NCI-H345 (cell line): ENCODE results near the gene MAN1C1.
"Not testable (repeated sequence)": the region's sequence is repeated elsewhere in the genome, so short reads cannot be mapped to it uniquely, and the experiment has no call there.

Experiments used
- DNase-seq: peaks from one replicate; lab custom pipeline; 2025; lab: John Stamatoyannopoulos, UW

MAN1C1 gene

GRCh38 chr1:25716320-25716719 lies 99.7 kb downstream of the MAN1C1 start:
- no peak for DNase-seq

DNA sequence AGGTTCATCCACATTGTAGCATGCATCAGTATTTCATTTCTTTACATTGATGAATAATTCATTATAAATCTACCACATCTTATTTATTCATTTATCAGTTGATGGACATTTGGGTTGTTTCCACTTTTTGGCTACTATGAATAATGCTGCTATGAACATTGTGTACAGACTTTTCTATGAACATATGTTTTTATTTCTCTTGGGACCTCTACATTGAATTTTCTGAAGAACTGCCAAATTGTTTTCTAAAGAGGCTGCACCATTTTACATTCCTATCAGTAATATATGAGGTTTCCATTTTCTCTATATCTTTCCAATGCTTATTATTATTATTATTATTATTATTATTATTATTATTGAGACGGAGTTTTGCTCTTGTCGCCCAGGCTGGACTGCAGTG lies 102.1 kb downstream of the MAN1C1 start:
- DNase-seq: no peak

DNA sequence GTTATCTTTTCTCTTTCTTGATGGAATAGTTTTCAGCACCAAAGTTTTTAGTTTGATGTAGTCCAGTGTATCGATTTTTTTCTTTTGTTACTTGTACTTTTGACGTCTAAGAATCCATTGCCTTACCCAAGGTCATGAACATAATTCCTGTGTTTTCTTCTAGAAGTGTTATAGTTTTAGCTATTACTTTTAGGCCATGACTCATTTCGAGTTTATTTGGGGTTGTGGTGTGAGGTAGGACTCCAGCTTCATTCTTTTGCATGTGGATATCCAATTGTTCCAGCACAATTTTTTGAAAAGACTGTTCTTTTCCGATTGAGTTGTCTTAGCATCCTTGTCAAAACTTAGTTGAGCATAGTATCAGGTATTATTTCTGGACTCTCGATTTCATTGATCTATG lies 104.0 kb downstream of the MAN1C1 start:
- DNase-seq: no peak

GRCh38 chr1:25723250-25723880 lies 106.8 kb downstream of the MAN1C1 start:
- DNase-seq: no peak

DNA sequence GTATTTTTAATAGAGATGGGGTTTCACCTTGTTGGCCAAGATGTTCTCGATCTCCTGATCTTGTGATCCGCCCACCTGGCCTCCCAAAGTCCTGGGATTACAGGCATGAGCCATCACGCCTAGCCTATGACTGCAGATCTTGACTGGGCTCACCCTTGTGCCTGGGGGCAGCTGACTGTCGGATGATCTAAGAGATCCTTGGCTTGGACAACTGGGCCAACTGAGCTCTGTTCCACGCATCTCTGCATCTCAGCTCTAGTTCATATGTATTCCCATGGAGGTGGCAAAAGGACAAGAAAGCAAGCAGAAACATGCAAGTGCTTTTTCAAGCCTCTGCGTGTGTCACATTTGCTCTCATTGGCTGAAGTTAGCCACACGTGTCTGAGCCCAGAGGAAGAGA lies 107.6 kb downstream of the MAN1C1 start:
- DNase-seq: no peak

DNA sequence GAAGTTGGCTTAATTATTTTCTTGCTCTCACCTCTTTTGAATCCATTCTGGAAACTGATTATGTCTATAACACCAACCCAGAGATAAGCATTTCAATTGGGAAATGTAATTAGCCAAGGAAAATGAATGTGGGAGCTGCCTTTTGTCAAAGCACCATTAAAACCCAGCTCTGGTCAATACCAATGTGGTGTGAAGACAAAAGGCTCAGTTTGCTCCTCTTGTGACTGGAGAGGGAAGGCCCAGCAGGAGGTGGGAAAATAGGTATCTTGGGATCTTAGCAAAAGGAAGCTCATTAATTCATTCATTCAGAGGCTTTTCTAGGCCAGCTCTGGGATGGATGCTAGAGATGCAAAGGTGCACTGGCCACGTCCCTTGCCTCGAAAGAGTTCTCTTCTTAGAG lies 108.4 kb downstream of the MAN1C1 start:
- DNase-seq: peak; percentile 13

DNA sequence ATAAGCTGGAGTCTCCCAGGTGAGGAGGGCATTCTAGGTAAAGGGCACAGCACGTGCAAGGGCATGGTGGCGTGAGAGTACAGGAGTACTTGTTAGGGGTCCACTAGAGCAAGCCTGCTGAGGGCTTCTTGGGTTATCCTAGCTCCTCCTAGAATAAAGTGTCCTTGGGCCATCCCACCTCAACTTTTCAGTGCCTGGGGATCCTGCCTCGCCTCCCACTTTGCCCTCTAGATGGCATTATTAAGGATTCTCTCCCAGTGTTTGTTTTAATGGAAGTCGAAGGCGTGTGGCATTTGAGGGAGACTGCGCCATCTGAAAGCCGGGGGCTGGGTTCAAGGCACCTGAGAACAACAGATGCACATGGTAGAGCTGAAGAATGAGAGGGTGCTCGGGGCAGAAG lies 108.9 kb downstream of the MAN1C1 start:
- no peak for DNase-seq

DNA sequence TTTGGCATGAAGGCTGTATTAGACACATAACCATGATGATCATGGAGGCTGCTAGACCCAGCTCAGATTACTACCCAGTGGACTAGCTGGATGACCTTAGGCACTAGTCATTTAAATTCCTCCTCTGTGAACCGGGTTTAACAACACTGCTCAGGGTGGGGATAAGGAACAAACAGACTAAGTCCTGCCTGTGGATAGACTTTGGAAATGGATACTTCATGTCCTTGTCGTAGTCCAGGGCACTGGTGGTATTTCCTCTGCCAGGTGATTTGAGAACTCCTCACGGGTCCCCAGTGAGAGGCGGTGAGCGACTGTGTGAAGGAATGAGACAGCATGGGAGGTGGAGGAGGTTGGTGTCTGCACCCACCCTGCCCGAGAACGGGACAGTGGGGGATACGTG lies 110.5 kb downstream of the MAN1C1 start:
- DNase-seq: no peak

DNA sequence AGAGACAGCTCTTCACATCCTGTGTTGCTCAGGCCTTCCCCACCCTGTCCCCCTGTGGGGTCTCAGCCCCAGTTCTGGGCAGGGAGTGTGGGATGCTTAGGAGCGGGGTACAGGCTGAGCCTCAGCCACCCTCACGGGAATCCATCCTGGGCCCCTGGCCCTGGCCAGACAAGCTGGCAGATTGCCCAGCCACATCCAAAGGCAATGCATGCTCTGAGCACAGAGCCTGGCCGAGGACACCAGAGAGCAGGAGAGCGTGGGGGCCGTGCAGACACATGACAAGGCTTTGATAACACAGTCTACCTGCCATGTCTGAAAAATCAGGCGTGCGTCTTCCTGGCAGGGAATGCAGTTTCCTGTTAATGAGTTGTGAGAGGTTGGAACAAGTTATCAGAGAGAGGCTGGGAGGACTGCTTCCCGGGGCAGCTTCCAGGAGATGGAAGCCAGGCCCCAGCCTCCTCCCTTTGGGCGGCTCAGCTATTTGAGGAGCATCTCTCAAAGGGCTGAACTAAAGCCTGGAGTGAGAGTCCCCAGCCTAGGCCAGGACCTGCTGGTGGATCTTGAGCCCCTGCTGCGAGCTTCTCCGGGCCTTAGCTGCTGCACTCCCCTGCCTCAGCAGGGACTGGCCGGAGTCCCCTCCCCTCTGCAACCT lies 111.2 kb downstream of the MAN1C1 start:
- peak; percentile 66 for DNase-seq

- no peak for DNase-seq
Observed at GRCh38 chr1:25728301-25728935, 111.8 kb downstream of the MAN1C1 start.

- DNase-seq: no peak
Observed at GRCh38 chr1:25729045-25729444, 112.5 kb downstream of the MAN1C1 start.

DNA sequence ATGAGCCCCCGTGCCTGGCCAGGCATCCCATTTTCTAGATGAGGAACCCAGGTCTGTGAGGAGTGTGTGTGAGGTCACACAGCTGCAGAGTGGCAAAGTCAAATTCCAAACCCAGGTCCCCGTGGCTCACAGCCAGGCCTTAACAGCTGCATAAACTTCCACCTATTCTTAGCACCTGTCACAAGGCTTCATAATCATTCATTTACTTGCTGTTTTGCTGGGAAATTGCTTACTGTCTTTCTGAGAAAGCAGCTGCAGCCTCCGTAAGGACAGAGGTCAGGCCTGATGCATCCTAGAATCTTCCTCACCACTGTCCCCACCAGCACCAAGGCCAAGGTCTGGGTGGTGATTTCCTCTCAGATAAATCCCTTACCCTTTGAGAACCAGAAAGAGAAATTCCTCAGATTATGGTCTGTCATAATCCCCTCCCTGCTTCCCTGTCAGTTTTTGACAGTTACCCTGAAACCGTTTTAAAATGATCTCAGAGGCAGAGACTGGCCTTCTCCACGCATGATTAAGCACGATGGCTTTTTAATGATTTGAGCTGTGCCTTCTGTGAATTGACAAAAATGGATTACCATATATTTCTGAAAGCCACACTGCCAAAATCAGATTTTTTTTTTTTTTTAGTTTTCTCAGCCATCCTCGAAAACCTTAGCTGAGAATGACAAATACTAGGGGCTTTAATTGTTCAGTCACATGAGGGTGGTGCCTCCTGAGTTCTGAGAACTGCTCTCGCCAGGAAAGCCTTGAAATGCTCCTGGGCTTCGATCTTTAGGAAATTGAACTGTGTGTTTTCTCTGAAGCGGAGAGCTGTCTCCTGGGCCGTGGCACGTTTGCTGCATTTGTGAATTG lies 113.4 kb downstream of the MAN1C1 start:
- peak; percentile 9 for DNase-seq

DNA sequence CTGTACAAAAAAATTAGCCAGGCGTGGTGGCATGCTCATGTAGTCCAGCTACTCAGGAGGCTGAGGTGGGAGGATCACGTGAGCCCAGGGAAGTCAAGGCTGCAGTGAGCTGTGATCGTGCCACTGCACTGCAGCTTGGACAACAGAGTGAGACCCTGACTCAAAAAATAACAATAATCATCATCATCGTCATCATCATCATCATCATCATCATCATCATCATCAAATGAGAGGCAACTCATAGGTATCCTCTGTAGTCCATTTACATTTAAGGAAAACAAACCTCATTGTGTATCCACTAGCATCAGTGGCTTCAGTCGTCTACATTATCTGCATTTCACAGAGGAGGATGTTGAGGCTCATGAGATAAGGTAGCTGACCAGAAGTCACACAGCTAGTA lies 114.6 kb downstream of the MAN1C1 start:
- no peak for DNase-seq

DNA sequence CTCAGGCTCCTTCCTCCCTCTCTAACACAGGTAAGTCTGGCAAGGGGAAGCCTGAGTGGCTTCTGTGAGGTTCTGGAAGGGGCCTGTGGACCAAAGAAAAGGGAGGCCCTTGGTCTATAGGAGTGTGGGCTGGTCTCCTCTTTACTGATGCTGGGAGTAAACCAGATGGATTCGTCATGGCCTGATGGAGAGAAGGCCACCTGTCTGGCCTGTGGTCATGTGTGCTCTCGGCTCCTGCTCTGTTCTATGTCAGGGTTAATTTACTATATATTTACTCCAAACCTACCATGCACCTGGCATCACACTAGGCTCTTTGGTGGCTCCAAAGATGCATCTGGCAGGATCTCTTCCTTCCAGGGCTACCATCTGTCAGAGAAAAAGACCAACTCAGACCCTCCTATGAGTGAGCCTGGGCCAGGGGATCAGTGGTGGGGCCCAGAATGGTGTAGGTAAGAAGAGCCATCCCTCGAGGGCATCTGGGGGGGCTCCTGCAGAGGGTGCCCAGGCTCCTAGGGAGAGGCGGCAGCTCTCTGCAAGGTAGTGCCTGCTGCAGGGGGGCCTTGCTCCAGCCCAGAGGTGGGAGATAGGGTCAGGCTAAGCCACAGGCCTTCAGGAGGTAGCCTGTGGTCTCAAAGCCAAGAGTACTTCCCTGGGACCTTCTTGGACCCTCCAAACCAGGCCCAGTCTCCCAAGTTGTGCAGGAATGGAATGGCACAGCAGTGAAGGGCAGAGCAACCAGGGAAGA lies 115.2 kb downstream of the MAN1C1 start:
- DNase-seq: no peak

DNA sequence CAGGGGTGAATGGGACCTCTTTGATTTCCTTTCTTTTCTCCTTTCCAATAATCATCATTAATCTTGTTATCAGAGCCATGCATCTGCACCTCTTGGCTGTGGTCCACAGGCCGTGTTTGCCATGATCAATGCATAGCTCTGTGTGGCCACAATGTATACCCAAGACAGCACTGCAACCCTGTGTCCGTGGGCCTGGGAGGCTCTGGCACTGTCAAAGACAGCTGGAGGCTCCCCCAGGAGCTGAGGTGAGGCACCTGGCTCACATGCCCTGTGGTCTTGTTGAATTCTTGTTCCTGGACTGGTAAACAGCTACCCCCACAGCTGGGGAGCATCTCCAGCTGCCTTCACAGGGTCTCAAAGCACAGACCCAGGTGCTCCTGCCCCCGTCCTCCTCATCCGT lies 116.2 kb downstream of the MAN1C1 start:
- no peak for DNase-seq

- no peak for DNase-seq
Observed at GRCh38 chr1:25733271-25733670, 116.7 kb downstream of the MAN1C1 start.

GRCh38 chr1:25734991-25735390 lies 118.4 kb downstream of the MAN1C1 start:
- not testable (repeated sequence) for DNase-seq

- no peak for DNase-seq
Observed at GRCh38 chr1:25735956-25736529, 119.5 kb downstream of the MAN1C1 start.

GRCh38 chr1:25737130-25737529 lies 120.5 kb downstream of the MAN1C1 start:
- DNase-seq: no peak

GRCh38 chr1:25738499-25738898 lies 121.9 kb downstream of the MAN1C1 start:
- DNase-seq: no peak

DNA sequence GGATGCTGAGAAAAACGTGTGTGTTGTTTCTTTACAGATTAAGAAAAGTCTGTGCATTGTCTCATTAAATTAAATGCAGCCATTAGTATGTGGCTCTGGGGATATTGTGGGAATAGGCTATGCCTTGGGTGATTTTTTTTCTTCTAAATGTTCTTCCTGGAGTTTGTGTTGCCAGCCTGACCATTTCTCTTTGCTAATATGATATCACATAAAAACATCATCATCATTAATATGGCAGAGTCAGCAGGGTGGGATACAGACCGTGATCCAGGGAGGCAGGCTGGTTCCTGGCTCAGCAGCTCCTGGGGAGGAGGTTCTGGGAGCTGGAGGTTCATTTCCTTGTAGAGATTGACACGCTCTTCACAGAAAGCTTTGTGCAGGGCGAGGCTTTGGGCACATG lies 122.8 kb downstream of the MAN1C1 start:
- DNase-seq: no peak

GRCh38 chr1:25740071-25740470 lies 123.5 kb downstream of the MAN1C1 start:
- DNase-seq: no peak
